HG03097 (cell line): ENCODE measurements around the gene TEX47.

Source experiments
- ATAC-seq: cut with Tn5 transposase; IDR thresholded peaks from one replicate; pipeline ENCODE4 v1.9.1; 2021; ENCODE audit not compliant: unreplicated experiment, low FRiP score

TEX47 gene

DNA sequence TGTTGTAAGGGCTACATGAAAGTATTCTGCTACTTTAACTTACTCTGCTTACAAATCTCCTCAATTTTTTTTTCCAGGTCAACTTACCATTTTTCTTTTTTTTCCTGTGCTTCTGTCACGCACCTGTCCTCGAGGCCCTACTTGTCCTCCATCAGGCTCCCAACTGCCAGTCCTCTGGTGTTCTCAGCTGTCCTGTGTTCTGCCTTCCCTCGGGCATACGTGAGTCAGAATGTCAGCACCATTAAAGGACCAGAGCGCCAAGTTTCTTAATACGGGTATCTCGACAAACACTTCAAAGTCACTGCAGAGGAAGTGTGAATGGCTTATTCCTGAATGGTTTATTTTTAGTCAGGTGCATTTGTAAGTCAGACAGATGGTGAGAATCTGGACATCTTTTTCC is at the start of gene TEX47:
Gene TEX47 (minus strand): TSS at position 185 of the 400 bp plus-strand sequence. CDS start 795 bp downstream, outside the sequence.
- ATAC-seq = no peak

DNA sequence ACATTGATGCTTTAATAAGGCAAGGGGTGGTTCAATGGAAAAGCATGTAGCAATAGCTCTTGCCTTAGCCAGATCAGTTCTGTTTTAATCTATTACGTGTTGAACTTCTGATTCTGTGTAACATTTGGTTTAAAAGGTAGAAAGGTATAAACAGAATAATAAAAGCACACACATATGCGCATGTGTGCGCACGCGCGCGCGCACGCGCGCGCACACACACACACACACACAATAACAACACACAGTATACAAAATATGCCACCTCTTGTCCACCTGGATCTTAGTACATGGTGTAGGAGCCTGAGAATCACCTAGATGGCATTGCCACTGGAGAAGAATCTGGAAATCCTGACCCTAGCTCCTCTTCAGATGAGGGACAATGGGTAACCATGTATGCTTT is 49.6 kb upstream of the TEX47 start:
- ATAC-seq = no peak

DNA sequence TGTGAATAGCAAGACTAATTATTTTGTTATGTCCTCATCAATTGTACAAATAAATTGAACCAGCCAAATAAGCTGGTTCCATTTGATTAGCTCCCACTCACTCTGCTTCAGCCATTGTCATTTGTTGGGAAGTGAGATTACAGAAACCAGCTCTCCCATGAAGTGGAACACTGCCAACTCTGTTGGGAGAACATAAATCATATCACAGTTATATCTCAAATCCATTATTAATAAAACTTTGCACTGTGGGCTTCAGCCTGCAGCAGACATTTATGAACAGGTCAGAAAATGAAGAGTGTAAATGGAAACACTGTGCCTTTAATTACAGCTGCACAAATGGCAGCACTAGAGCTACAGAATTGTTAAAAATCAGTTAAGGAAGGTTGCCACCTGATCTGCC is 46.7 kb upstream of the TEX47 start:
- no peak for ATAC-seq

DNA sequence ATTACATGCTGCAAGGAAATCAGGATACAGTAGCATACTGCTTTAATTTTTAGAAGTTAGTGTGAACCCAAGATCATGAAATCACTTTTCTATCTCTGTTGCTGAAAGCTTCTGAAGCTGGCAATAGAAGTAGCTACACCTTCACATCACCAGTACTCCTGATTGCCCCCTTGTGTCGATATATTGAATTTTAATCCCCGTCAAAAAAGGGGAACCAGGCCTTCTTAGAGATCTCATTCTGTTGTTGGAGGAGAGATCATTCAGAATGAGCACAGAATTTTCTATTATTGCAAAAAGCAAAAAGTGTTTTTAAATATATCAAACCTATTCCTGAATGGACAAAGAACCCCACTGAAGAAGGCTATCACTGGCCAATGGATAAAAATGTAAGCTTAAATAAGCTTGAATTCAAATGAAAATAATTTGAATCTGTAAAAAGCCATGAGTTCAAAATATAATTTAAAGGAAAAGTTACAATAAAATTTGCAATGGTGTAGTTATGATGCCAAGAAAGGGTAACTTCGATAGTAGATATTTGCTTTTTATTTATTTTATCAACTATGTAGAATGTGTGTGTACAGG is 39.7 kb upstream of the TEX47 start:
- ATAC-seq = no peak

DNA sequence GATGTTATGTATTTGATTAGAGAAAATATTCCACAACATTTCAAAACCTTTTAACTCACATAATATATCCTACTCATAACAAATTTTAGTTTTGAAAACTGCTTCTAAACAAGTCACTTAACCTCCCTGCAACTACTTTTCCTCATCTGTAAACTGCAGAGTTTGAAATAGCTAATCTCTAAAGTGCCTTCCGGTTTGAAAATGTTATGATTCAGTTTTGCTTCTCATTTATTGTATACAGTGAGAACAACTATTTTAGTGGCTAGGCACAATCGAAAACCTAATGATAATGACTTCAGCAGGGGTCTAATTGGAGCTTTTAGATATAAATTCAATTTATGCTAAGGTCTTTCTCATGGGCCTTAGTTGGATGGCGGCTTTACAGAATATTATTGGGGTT is 30.7 kb upstream of the TEX47 start:
- no peak for ATAC-seq

DNA sequence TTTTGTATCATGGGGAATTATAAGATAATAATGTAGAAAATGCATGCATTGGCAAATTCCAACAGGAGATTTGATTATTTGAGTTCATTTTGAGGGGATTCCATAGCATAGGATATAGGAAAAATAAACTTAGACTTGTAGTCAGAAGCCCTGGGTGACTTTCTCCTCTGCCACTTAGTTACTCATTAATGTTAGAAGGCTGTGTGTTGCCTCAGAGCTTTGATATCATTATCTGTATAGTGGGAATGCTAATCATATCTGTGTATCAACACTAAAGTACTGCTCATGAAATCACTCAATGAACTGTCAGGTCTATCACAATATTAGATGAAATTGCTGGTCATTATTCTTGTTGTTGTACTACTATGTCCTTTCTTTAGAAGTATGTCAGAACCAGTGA is 23.0 kb upstream of the TEX47 start:
- no peak for ATAC-seq

DNA sequence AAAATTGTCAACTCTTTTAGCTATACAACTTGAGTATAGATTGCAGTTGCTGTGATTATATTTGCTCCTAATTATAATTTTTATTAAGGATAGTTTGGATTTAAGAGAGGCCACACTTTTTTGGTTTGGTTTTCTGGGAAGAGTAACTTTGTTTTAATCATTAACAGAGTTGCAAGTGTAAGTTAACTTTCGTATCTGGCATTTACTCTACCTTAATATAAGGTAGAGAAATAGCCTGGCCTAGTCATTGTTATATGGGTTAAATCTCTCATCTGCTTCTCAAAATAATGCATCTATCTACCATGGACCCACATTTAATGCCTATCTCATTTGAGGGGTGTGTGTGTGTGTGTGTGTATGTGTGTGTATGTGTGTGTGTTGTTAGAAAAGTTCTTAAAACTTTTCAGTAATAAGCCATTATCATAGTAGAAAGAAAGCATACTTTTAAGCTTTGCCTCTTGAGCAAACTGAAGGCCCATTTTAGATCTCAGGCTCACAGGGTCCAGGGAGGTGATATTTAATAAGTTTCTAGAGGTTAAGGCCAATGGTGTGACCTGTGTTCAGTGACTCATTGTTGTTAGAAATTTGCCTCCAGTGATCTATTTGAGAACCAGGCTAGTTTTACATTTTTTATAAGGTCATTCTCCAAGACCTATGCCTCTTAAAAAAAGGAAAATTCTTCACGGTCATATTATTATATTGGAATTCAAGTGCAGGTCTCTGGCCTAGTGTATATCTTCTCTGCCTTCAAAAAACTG is 10.9 kb upstream of the TEX47 start:
- no peak for ATAC-seq

DNA sequence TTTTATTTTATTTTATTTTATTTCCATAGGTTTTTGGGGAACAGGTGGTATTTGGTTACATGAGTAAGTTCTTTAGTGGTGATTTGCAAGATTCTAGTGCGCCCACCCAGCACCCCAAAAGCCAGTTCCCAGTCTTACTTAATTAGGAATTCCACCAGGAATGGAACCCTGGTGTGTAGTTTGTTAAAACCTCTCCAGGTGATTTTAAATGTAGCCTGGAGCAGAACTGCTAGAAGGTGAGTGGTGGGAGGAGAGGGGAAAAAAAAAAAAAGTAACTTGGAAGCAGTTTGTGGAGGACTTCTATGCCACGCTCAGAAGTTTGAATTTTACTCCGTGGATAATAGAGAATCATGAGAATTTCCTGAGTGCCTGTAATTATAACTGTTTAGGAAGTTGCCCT is 5.5 kb upstream of the TEX47 start:
- ATAC-seq = no peak

DNA sequence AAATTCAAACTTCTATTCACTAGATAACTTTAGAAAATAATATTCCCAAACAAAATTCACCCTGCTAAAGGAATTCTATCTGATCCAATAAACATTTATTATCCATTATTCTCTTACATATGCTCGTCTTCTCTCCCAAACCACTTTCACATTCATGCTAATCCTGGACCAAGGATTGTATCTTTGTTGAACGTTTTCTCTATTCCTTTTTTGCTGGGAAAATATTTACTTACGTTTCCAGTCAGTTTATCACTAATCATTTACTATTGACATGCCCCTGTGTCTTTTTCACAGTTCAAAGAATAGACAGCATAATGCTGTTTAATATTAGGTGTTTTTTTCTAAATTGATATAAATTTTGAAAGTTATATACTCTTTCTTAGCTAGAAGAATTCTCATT is 3.2 kb downstream of the TEX47 start:
- ATAC-seq = no peak

DNA sequence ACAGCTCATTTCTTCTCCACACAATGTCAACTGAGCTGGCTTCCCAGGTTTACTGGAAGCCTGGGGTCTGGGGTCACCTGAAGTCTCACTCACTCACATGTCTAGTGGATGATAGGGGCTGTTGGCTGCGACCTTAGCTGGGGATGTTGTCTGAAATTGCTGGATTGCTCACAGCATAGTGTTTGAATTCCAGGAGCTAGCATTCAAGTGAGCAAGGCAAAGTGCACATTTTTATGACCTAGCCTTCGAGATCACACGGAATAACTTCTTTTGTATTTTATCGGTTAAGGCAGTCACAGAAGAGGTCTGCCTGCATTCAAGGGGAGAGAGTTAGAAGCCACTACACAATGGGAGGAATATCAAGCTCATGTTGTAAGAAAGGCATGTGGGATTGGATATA is 3.6 kb downstream of the TEX47 start:
- ATAC-seq = no peak

DNA sequence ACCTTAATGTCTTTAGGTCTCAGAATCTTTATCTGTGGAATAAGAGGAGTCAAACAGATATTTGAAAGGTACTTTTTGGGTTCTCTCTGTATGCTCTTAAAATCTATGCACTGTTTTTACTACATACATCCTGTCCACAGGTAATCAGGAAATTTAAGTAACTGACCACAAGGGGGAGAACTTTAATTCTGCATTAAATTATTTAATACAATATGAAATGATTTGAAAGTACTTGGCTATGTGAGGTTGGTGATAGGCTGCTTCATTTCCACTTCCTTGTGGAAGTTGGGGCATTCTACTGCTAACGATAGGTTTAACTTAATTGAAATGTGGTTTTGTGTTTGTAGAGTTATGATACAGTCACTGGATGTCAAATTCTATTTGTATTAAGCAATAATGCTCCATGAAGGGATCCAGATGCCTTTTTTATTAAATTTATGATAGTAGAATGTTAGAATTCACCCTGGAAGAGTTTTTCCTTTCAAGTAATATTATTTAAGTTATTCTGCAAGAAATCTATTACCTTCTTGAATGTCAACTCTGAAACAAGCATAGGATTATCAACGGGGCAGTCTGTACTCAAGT is 6.0 kb downstream of the TEX47 start:
- no peak for ATAC-seq

DNA sequence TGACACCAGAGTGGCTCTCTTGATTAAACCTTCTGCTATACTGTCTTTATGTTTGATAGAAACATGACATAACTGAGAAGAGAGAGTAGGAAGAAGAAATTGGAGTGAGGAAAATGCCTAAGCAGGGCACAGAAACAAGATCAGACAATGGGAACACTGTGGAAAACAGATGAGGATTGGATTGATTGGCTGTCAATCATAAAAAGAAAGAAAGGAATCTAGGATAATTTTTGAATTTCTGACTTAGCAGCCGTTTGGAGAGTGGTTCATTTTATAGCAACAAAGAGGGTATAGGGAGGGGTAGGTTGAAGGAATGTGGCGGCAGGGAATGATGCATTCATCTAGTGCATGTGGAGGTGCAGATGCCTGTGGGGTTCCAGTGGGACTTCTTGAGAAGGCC is 7.8 kb downstream of the TEX47 start:
- ATAC-seq = no peak

DNA sequence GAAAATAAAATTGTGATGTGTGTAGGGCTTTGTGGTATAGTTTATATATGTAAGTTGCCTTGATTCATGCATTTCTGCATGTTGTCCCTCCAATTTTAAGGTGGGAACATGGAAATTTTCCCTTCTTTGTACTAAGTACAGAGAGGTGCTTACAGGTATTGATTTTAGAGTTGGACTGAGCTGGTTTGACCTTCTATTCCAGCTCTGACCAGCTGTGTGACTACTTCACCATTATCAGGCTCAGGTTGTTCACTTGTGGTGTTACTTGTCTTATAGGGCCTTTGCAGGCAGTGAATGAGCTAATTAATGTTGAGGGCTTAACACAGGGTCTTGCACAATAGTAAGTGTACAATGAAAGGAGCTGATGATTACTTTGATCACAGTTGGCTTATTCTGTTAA is 19.7 kb downstream of the TEX47 start:
- no peak for ATAC-seq

DNA sequence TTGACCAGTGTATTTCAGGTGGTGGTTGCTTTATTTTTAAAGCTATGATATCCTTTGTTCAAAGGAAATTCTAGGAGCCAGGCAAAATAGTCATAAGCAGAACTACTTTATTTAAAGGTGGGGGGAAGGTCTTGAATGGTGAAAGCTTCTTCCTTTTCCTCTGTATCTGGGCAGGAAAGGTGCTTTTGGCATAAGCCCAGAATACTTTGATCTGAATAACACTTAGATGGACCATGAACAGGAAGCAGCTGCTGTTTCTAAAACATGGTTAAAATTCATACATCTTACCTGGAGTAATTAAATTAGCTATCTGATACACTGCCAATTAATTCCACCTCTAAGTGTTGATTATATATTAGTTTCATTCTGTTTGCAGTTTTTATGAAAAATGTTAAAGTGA is 22.8 kb downstream of the TEX47 start:
- ATAC-seq = no peak

DNA sequence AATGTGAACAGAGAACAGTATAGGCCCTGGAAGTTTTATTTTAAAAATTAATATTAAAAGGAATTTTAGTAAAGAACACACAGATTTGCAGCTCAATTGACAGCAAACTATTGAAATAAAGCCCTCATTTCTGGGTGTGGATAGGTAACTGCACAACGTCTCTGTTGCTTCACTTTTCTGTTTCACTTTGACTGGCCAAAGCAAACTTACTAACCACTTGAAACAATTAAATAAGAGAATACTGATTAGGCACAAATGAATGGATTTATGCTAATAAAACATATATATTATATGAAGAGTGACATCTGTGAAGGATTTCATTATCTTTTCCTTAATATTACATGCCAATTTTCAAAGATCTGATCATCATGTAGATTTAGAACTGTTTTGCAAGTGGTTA is 24.1 kb downstream of the TEX47 start:
- ATAC-seq = no peak

DNA sequence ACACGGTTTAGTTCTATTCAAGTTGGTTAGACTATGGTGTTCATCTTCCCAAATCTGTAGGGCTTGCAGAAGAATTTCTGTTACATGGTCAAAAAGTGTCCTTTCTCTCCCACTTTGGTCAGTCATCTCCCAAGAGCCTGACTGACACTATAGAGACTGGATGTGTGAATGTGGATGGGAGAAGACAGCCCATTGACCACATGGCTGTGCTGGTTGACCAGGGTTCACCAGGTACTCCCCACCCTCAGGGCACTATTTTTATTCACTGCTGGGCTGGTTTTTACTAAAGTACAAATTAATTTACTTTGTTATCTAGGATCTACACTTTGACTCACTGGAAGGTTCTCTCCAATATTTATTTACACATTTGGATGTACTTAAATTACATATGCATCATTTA is 33.8 kb downstream of the TEX47 start:
- no peak for ATAC-seq

DNA sequence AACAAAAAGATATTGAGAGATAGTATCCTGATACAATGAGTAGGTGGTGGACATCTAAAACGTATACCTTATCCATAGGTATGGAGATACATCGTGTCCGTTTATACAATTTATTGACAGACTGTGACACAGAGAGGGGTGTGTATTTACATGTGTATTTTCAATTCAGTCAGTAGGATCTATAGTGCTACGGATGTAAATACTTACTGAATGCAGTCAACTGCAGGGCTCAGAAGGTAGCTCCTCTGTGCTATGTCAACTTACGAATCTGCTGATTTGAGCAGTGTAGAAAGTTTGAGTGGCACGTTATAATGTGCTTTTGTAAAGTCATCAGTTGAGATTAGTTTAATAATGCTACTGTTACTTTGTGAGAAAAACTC is 35.4 kb downstream of the TEX47 start:
- no peak for ATAC-seq

DNA sequence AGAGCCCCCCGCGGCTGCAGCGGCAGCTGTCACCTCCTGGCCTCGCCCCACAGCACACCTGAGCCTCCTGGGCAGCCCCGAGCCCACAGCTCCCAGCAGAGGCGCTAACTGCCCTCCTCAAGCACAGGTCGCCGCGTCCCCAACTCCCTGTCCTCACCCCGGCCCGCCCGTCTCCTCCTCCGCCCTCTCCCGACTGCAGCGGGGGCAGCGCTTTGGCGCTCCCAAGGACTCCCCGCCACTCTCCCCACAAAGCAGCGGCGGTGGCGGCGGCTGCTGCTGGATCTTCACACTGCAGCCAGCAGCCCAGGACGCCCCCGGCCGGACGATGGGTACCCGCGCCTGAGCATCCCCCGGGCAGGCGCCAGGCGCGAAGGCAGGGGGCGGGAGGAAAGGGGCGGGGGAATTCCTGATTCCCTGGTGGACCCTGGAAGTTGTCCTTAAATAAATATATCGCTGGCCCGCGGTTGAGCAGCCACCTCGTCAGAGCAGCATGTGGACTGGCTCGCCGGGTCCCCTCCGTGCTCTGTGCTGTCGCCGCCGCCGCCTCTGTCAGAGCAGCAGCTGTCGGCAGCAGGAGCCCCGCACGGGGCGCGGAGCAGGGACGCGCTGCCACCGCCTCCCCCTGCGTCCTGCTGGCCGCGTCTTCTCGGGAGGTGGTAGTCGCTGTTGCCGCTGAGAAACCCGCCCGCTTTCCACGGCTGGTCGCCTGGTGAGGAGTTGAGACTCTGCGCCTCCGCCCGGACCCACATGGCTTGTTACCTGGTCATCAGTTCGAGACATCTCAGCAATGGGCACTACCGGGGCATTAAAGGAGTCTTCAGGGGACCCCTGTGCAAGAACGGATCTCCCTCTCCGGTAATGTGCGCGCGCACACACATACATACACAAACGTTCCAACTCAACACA is 36.1 kb downstream of the TEX47 start, which contains the start of gene ZNF804B:
Gene ZNF804B (plus strand): TSS at position 471 of the 906 bp plus-strand sequence. CDS start 277 bp downstream, at position 748.
- no peak for ATAC-seq

DNA sequence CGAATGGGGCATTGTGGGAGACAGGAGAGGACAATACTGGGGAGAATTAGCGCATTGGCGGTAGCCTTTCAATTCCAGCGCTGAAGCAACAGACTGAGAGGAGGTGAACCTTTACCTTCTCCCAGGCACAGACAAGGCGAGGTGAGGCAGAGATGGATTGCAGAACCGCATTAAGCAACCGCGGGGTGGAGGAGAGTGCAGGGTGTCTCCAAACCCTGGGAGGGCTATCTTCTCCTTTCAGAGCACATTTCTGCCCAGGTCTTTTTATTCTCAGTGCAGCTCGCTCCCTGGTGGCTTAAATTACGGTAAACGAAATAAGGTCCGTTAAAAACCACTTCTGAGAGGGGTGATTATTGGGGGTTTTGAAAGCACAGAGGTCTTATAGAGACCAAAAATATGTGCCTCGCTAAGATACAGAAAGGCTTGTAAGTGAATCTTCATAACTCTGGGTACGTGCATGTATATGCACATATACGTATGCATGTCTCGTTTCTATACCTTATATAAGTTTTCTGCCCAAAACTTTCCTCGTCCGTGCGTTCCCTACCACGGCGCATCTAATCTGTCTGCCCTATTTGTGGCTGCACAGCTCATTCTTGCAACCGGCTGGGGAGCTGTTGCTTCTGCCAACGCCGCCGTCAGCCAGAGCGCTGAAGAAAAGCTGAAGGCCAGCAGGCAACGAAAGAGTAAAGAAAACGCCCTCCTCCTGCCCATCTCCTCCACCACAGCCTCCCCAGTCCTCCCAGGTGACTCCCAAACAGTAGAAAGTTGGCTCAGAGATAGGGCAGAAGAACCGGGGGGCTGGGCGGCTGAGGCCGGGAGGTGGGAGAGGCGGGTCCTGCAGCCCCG is 36.9 kb downstream of the TEX47 start:
- ATAC-seq = no peak

DNA sequence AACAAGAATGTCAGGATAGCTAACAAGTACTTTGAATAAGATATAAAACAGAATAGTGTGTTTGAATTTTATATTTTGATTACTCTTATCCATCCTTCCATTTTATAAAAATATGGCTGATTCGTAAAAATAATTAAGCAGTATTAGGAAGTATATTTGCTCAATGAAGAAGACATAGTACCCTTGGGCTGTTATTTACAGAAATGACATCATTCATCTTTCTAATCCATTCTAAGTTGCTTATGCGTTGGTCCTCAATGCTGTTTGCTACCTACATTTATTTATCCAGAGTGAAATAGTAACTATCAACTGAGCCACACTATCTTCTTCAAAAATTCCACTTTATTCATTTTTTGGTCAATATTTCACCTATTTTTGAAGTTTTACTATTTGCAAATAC is 38.2 kb downstream of the TEX47 start:
- ATAC-seq = no peak
